Stimulated activated CD8-positive, alpha-beta memory T cell treated with anti-CD3 and anti-CD28 coated beads, Interleukin-4, amount 100 ng/mL, for 4 hours (primary cell): ENCODE results near the gene POLR2E.

Experiments
- DNase-seq, 2 donors: peaks; one replicate each; pipeline ENCODE4 v3.0.0-alpha.2; 2020; ENCODE audit warnings: low read depth in 2 of 2, low spot score in 1 of 2

The POLR2E gene

DNA sequence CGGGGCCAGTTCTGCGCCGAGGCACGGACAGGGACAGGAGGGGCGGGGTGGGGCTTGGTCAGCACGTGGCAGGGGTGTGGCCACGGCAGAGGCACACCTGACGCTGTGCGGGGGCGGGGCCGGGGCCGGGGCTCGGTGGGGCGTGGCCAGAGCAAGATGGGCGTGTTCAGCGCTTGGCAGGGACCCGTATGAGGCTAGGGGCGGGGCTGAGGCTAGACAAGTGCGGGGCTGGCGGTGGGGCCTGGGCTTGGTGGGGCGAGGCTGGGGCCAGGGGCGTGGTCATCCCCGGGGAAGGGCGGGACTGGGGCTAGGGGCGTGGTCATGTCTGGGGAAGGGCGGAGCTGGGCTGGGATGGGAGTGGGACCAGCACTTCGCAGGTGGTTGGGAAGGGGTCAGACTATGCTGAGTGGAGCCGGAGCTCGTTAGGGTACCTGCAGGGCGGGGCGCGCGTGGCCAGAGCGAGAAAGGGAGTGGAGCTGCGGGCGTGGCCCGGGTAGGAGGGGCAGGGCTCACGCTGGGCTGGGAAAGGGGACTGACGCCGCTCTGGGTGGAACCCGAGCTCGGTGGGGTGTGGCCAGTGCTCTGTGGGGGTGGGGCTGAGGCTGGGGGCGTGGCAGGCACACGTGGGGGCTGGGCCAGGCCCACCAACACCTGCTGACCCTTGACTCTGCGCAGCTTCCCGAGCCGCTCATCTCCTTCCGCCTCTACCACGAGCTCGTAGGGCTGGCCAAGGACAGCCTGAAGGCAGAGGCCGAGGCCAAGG is 12.8 kb downstream of the POLR2E start:
- peak in 1 of 2 donors; percentile 44 for DNase-seq

GRCh38 chr19:1081301-1082164 is 13.6 kb downstream of the POLR2E start:
- DNase-seq: no peak

DNA sequence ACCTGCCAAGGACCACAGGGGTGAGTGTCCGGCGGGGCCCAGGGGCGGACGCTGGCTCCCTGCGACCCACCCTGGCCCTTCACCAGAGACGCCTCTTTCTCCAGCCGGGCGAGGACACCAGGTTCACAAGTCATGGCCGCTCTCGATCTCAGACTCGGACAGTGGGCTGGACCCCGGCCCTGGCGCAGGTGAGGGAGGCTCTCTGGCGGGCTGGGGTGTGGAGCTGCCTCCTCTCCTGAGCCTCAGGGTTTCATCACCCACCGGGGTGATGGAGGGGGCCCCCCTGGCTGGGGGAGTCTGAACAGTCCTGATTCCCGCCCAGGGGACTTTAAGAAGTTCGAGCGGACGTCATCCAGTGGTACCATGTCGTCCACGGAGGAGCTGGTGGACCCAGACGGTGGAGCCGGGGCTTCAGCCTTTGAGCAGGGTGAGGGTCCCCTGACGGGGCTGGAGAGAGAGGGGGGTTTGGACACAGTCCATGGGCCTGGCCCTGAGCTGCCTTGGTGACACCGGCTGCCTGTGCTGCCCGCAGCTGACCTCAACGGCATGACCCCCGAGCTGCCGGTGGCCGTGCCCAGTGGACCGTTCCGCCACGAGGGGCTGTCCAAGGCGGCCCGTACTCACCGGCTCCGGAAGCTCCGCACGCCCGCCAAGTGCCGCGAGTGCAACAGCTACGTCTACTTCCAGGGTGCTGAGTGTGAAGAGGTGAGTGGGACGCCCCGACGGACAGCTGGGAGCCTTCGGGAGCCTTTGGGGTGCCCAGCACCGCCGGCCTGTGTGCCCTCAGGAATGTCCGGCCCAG is 14.6 kb downstream of the POLR2E start:
- no peak for DNase-seq

GRCh38 chr19:1079566-1080111 is 15.5 kb downstream of the POLR2E start:
- no peak for DNase-seq

DNA sequence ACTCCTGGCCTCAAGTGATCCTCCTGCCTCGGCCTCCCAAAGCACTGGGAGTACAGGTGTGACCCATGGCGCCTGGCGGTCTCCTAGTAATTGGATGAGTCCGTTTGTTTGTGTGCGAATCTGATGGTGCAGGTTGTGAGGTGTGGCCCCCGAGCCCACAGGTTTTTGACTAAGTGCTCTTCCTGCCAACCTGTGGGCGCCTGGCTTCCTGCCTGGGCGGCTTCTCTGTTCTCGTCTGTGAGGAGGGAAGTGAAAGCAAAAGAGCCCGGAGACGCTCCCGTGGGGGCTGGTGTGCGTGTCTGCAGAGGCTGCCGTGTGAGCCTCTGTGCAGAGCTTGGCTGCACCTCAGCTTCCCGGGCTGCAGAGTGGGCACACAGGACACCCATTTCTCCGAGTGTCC is 18.2 kb downstream of the POLR2E start:
- DNase-seq: peak; percentile 76 to 89

DNA sequence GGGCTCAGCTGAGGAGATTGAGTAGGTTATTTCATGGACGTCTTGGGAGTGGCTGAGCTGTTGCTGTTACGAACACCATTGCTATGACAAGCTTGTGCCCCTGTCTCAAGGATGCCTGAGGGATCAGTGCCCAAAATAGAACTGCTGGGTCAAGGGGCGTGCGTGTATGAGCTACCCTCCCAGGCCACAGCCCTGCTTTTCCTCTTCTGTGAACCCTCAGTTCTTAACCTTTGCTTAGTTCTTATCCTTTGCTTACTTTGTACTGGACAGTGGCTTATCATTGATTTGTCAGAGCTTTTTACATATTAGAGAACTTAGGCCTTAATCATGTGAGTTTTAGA is 19.2 kb downstream of the POLR2E start:
- no peak for DNase-seq

DNA sequence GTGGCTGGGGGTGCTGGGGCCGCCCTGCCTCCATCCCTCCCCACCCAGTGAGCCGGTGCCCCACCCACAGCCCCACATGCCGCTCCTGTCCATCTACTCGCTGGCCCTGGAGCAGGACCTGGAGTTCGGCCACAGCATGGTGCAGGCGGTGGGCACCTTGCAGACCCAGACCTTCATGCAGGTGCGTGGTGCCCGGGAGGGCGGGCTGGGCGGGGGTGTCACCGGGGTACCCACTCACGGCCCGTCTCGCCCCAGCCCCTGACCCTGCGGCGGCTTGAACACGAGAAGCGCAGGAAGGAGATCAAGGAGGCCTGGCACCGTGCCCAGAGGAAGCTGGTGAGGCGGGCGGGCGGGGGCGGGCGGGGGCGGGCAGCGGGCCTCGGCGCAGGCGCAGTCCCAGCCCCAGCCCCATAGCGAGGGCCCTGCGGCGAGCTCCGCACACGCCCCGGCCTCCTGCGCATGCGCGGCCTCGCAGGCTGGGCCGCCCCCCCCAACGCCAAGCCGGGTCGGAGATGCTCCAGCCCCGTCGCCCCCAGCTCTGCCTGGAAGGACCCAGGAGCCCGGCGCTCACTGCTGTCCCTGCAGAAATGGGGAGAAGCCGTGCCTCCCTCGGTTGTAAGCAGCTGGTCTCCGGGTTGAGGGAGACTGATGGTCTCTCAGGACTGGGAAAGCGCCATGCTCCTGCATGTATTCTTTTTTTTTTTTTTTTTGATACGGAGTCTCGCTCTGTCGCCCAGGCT is 20.5 kb downstream of the POLR2E start:
- DNase-seq: peak; percentile 85 to 90

- DNase-seq: no peak
These were observed 21.1 kb downstream of the POLR2E start for GRCh38 chr19:1073956-1074517.

DNA sequence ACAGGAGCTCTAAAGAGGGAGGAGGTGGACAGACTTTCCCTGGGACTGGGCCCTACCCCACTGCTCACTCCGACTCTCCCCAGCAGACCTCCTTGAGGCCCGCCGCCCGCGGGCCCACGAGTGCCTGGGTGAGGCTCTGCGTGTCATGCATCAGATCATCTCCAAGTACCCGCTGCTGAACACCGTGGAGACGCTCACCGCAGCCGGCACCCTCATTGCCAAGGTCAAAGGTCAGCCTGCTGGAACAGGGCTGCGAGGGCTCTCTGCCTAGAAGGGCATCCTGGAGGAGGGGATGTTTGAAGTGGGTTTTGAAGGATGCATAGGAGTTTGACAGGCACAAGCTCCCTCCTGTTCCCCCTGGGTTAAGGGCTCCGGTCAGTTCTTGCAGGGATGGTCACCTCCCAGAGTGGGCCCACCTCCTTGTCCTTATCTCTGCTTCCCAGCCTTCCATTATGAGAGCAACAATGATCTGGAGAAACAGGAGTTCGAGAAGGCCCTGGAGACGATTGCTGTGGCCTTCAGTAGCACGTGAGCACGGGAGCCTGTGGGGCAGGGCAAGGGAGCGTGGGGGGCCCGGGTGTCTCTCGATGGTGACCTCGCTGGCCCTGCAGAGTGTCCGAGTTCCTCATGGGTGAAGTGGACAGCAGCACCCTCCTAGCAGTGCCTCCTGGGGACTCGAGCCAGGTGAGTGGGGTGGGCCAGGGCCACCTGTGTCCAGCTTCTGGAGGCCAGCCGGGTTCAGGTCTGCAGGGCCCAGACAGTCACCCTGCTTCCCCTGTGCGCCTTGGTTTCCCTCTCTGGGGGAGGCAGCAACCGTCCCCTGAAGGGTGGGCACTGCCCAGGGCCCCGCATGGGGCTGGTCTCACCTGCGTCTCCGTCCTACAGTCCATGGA is 21.9 kb downstream of the POLR2E start:
- no peak for DNase-seq

DNA sequence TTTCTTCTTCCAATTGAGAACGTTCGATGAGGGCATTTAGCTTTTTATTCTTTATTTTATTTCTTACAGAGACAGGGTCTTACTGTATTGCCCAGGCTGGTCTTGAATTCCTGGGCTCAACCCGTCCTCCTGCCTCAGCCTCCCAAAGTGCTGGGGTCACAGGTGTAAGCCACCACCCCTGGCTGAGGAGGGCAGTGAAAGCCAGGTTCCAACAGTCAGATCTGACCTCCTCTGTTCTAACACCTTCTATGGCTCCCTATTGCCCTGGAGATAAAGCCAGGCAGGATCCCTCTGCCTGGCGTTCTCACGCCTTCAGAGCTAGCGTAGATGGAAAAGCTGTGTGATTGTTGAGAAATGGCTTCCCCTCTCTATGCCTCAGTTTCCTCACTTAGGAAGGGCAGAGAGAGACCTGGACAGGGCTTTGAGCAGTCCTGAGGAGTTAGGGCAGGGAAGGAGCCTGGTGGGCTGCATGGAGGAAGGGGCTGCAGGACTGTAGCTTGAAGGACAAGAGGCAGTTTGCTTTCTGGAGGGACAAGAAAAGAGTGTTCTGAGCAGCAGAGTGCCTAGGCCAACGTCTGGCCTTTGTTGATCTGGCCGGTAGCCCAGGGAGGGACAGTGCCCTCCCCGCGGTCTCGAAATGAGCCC is 22.7 kb downstream of the POLR2E start:
- no peak for DNase-seq

- DNase-seq: no peak
These were observed 24.0 kb downstream of the POLR2E start for GRCh38 chr19:1070931-1071791.

- no peak for DNase-seq
These were observed 24.6 kb downstream of the POLR2E start for GRCh38 chr19:1070576-1070930.

GRCh38 chr19:1069009-1069779 is 26.0 kb downstream of the POLR2E start:
- DNase-seq: no peak

DNA sequence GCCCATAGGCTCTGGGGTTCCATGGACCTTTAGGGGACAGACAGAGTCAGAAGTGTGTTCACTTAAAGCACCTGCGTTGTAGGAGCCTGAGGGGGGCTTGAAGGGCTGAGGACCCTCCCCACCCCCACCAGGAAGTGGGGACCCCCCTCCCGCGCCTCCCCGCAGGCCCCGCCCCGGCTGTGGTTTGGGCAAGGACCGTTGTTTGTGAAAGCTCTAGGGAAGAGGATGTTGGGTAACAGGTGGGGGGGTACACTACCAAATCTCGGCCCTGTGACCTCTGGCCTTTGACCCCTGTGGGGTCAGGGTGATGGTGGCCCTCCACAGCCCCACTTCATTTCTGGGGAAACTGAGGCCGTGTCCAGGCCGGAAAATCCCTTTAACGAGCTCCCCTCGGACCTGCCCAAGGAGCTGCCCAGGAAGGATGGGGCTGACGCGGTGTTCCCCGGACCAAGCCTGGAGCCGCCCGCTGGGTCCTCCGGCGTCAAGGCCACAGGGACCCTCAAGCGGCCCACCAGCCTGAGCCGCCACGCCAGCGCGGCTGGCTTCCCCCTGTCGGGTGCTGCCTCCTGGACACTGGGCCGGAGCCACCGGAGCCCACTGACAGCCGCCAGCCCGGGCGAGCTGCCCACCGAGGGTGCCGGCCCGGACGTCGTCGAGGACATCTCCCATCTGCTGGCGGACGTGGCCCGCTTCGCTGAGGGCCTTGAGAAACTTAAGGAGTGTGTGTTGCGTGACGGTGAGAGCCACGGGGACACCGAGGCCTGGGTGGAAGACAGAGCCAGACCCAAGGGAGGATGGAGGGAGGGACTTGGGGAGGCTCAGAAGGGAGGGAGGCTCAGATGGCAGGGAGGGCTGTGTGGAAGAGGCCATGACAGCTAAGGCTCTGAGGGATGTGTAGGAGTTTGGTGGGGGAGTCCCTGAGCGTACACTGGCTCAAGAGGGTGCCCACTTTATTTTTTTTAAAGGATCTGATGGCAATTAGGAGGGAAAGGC is 26.9 kb downstream of the POLR2E start:
- DNase-seq: no peak

DNA sequence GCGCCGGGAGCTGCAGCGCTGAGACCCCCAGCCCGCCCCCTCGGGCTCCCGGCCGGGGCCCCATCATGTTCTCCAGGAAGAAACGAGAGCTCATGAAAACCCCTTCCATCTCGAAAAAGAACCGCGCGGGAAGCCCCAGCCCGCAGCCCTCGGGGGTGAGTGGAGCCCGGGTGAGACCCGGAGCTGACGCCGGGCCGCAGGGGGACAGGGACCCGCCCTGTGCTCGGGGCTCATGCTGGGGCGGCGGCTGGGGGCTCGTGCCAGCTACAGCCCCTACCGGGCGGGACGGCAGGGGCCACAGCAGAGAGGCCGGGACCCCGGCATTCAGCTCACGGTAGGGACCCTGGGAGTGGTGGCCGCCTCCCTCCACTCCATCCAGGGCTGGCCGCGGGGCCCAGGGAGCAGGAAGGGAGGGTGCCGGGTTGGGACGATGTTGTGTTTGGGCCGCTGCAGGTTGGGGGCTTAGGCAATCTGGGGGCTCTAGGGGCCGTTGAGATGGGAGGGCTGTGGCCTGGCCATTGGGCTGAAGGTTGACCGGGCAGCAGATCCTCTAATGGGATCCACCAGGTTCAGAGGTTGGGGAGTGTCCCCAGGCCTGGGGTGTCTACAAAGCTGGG is 27.7 kb downstream of the POLR2E start:
- DNase-seq: peak in 1 of 2 donors; percentile 54
